Eye (tissue), 1 donor: Measurements from ENCODE around the gene PRPH.
"Not testable (repeated sequence)": the region's sequence is repeated elsewhere in the genome, so short reads cannot be mapped to it uniquely, and the experiment has no call there.

Experiments used
- DNase-seq: peaks from one replicate; pipeline ENCODE4 v3.0.0-alpha.2; 2015

PRPH gene

GRCh38 chr12:49295082-49295936 is at the start of gene PRPH:
PRPH (plus strand) TSS chr12:49295147; CDS start chr12:49295201, 54 bp downstream.
- DNase-seq, result peak; percentile 68

GRCh38 chr12:49251357-49251756 is 43.6 kb upstream of the PRPH start:
- DNase-seq, result no peak

- no peak for DNase-seq
Measured at GRCh38 chr12:49253033-49253623, 41.8 kb upstream of the PRPH start.

- DNase-seq, result not testable (repeated sequence)
Measured at GRCh38 chr12:49255456-49255855, 39.5 kb upstream of the PRPH start.

GRCh38 chr12:49255857-49256637 is 38.9 kb upstream of the PRPH start:
- DNase-seq, result no peak

DNA sequence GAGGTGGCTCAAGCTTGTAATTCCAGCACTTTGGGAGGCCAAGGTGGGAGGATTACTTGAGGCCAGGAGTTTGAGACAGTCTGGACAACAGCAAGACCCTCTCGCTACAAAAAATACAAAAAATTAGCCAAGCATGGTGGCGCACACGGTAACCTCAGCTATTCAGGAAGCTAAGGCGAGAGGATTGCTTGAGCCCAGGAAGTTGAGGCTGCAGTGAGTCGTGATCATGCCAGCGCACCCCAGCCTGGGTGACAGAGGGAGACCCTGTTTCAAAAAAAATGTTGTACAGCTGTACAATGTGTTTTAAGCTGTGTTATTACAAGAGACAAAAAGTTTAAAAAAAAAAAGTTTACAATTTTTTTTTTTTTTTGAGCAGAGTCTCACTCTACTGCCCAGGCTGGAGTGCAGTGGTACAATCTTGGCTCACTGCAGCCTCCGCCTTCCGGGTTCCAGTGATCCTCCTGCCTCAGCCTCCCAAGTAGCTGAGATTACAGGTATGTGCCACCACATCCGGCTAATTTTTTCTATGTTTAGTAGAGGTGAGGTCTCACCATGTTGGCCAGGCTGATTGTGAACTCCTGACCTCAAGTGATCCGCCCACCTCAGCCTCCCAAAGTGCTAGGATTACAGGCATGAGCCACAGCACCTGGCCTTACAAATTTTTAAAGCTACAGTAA is 37.3 kb upstream of the PRPH start:
- not testable (repeated sequence) for DNase-seq

GRCh38 chr12:49259452-49259851 is 35.5 kb upstream of the PRPH start:
- no peak for DNase-seq

- peak; percentile 33 for DNase-seq
Measured at GRCh38 chr12:49260166-49260565, 34.8 kb upstream of the PRPH start.

DNA sequence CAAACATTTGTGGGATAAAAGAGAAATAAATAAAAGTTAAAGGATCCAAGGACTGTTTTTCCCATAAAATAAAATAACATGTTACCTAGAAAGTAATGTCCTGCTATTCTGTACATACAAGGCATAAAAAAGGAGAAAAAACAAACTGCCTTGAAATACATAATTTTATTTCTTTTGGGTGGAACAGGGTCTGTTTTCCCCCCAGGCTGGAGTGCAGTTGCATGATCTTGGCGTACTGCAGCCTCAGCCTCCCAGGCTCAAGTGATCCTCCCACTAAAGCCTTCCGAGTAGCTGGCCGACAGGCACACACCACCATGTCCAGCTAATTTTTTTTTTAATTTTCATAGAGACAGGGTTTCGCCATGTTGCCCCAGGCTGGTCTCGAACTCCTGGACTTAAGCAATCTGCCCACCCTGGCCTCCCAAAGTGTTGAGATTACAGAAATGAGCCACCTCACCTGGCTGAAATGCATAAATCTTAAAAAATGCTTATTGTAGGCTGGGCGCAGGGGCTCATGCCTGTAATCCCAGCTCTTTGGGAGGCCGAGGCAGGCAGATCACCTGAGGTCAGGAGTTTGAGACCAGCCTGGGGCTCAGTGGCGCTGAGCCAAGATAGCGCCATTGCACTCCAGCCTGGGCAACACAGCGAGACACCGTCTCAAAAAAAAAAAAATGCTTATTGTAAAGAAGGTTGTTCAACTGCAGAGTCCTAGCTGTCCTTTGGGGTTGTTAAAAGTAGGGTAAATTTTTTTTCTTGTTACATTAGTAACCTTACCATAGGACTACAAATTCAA is 34.2 kb upstream of the PRPH start:
- no peak for DNase-seq

DNA sequence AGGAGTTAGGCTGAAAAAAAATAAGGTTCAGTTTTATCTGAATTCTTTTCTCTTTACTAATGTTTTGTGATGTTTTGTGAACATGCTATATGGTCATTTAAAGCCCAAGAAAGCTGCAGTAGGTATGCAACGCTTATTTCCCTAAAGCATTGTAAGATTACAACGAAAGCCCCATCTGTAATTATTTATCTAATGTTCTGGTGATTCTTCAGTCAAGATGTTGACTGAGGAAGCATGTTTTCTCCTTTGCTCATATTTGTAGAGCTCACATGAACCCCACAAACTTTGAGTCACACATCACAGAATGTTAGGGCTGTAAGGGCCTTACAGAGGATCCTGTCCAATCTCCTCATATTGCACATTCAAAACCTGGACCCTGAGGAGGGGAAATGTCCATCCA is 33.2 kb upstream of the PRPH start:
- no peak for DNase-seq

GRCh38 chr12:49263400-49263763 is 31.6 kb upstream of the PRPH start:
- DNase-seq, result no peak

GRCh38 chr12:49264466-49264872 is 30.5 kb upstream of the PRPH start:
- no peak for DNase-seq

GRCh38 chr12:49264873-49265792 is 29.8 kb upstream of the PRPH start, which contains the start of gene TUBA1C:
TUBA1C (plus strand) TSS chr12:49265082; CDS start chr12:49265182, 100 bp downstream.
- DNase-seq, result peak; percentile 91

DNA sequence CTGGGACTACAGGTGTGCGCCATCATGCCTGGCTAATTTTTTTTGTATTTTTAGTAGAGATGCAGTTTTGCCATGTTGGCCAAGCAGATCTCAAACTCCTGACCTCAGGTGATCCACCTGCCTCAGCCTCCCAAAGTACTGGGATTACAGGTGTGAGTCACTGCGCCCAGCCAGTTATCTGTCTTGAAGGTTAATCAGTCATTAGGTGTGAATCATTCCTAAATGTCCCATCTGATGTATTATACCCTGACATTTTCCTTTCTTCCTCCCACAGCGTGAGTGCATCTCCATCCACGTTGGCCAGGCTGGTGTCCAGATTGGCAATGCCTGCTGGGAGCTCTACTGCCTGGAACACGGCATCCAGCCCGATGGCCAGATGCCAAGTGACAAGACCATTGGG is 25.8 kb upstream of the PRPH start:
- DNase-seq, result not testable (repeated sequence)

- no peak for DNase-seq
Measured at GRCh38 chr12:49272790-49273725, 21.9 kb upstream of the PRPH start.

GRCh38 chr12:49273726-49274395 is 21.1 kb upstream of the PRPH start:
- no peak for DNase-seq

DNA sequence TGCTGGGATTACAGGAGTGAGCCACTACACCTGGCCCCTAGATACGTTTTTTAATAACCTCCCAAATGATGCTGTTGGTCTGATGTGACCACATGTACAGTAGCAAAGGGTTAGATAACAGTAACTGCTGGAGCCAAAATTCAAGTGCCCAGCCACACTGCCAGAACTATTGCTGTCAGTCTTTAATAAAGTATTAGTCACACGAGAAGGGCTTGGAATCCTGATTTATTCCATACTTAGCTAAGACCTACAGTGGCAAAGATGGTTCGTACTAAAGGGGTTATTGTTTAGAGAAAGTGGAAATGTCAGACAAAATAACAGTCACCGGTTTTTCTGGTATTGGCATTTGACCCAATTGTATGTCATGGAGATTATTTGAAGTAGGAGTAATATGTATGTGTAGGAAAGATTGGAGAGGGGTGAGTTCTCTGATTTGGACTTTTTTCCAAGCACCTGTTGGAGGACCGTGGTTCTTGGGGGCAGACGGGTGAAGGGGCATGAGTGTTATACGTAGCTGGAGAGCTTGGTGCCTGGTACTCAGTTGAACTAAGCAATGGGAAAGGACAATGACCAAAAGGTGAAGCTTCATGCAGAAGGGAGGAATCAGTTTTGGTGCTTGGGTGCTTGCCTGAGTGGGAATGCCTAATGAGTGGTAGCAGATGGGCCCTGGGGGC is 20.4 kb upstream of the PRPH start:
- no peak for DNase-seq
